Endothelial cell of umbilical vein (primary cell): Measurements from ENCODE around the gene GFPT1. TPM values are rescaled to one million over a fixed set of nuclear protein-coding genes. Genes with fewer than 3 reads are reported as not detected.

Experiments
- BruUV-seq: library from RNA; stranded (reverse); fragments of 400-500 nt; replicated peaks from 2 replicates; lab custom pipeline; 2021; lab: Mats Ljungman, UMichigan
- CTCF ChIA-PET: fragments of 300-600, 350-600 bp; sonication (Branson Sonifier 250); formaldehyde crosslinking; loops from one replicate; lab custom pipeline; 2021; ENCODE audit warnings: antibody characterized with exemption, inconsistent platforms; lab: Charles Lee
- POLR2A ChIA-PET: fragments of 300-600, 350-600 bp; sonication (Branson Sonifier 250); formaldehyde crosslinking; loops from one replicate; lab custom pipeline; 2021; ENCODE audit warnings: antibody characterized with exemption, inconsistent platforms; lab: Charles Lee
- DNase-seq: peaks from one replicate; pipeline ENCODE4 v3.0.0-alpha.2; 2011; ENCODE audit warnings: low read depth, low spot score
- FAIRE-seq: peaks from 2 replicates; lab custom pipeline; 2011; peaks lifted over from hg19 to GRCh38; lab: Jason Lieb, UNC
- H2AFZ ChIP-seq: 2 replicates; pipeline ENCODE4 v1.6.0; 2012; ENCODE audit warnings: low read depth, low read length, control low read depth, inconsistent platforms
- H3K27ac ChIP-seq: 2 replicates; pipeline ENCODE4 v1.5.1; 2011; ENCODE audit warnings: low read depth, mild to moderate bottlenecking, control low read depth, low read length, moderate library complexity; ENCODE audit not compliant: insufficient read depth
- H3K27me3 ChIP-seq, 2 experiments: 2 replicates each; pipeline versions ENCODE4 v1.6.0 to v1.6.1; 2011; ENCODE audit warnings: low read length in 2 of 2, mixed read lengths in 1 of 2; ENCODE audit not compliant: control insufficient read depth in 2 of 2, insufficient read depth in 2 of 2
- H3K36me3 ChIP-seq, 2 experiments: 2 replicates in 1 of 2; 3 replicates in 1 of 2; pipeline ENCODE4 v1.5.1; 2011; ENCODE audit warnings: low read length in 2 of 2, mild to moderate bottlenecking in 1 of 2, moderate library complexity in 1 of 2; ENCODE audit not compliant: control insufficient read depth in 2 of 2, insufficient read depth in 2 of 2; ENCODE audit errors: extremely low read depth in 1 of 2
- H3K4me1 ChIP-seq: 3 replicates; pipeline ENCODE4 v1.5.1; 2011; ENCODE audit warnings: mild to moderate bottlenecking, low read length; ENCODE audit not compliant: control insufficient read depth, insufficient read depth; ENCODE audit errors: extremely low read depth
- H3K4me2 ChIP-seq: 2 replicates; pipeline ENCODE4 v1.6.1; 2011; ENCODE audit warnings: low read length, control low read depth, mixed read lengths; ENCODE audit not compliant: insufficient read depth
- H3K4me3 ChIP-seq, 3 experiments: fragments of 200-600 bp in 1 of 3; sonication (generic), shearing (Covaris generic) in 1 of 3; replicated peaks in 1 of 3; 2 replicates each; pipeline ENCODE4 v1.5.1; 2011 to 2016; ENCODE audit warnings: control low read depth in 3 of 3, low read length in 3 of 3, mild to moderate bottlenecking in 2 of 3, inconsistent platforms in 1 of 3, low read depth in 1 of 3, moderate library complexity in 1 of 3; ENCODE audit not compliant: insufficient read depth in 1 of 3
- H3K79me2 ChIP-seq: 2 replicates; pipeline ENCODE4 v1.6.0; 2012; ENCODE audit warnings: low read length, inconsistent platforms; ENCODE audit not compliant: control insufficient read depth, insufficient read depth
- H3K9ac ChIP-seq: replicated peaks from 2 replicates; pipeline ENCODE3; 2011; ENCODE audit warnings: low read length, control low read depth; ENCODE audit not compliant: insufficient read depth; ENCODE audit errors: extremely low read depth
- H3K9me1 ChIP-seq: replicated peaks from 3 replicates; pipeline ENCODE4 v1.6.0; 2011; ENCODE audit warnings: mild to moderate bottlenecking, low read length; ENCODE audit not compliant: control insufficient read depth, insufficient read depth; ENCODE audit errors: extremely low read depth
- H3K9me3 ChIP-seq: replicated peaks from 2 replicates; pipeline ENCODE4 v1.5.1; 2012; ENCODE audit warnings: low read length, inconsistent platforms; ENCODE audit not compliant: control insufficient read depth, insufficient read depth
- H4K20me1 ChIP-seq: replicated peaks from 2 replicates; pipeline ENCODE3; 2011; ENCODE audit warnings: mild to moderate bottlenecking, low read length; ENCODE audit not compliant: control insufficient read depth, insufficient read depth; ENCODE audit errors: extremely low read depth
- CTCF ChIP-seq, 2 donors: IDR thresholded peaks; 1 replicate in 1 of 2; 2 replicates in 1 of 2; pipeline ENCODE4 v1.5.1; 2011; ENCODE audit warnings: low read length in 2 of 2, mild to moderate bottlenecking in 2 of 2, moderate library complexity in 2 of 2, control low read depth in 1 of 2, inconsistent platforms in 1 of 2, low read depth in 1 of 2; ENCODE audit not compliant: insufficient read depth in 1 of 2; ENCODE audit errors: extremely low read depth in 1 of 2
- EZH2 ChIP-seq: IDR thresholded peaks from 2 replicates; pipeline ENCODE4 v1.6.1; 2012; ENCODE audit warnings: borderline replicate concordance, low read depth, mild to moderate bottlenecking, moderate library complexity, low read length, inconsistent platforms; ENCODE audit not compliant: severe bottlenecking
- FOS ChIP-seq: IDR thresholded peaks from 2 replicates; pipeline ENCODE4 v1.6.1; 2011; ENCODE audit warnings: mild to moderate bottlenecking, low read length, moderate library complexity, borderline replicate concordance; ENCODE audit not compliant: insufficient read depth
- GATA2 ChIP-seq: IDR thresholded peaks from 2 replicates; pipeline ENCODE4 v1.7.0; 2011; ENCODE audit warnings: low read depth, mild to moderate bottlenecking, moderate library complexity, mixed read lengths, low read length; ENCODE audit not compliant: insufficient read length, insufficient read depth
- JUN ChIP-seq: IDR thresholded peaks from 2 replicates; pipeline ENCODE4 v1.6.1; 2011; ENCODE audit warnings: borderline replicate concordance, low read depth; ENCODE audit not compliant: insufficient read length, insufficient read depth
- MAX ChIP-seq: IDR thresholded peaks from 2 replicates; pipeline ENCODE4 v1.6.1; 2011; ENCODE audit not compliant: insufficient read depth, insufficient read length
- MYC ChIP-seq: IDR thresholded peaks from one replicate; pipeline ENCODE4 v1.6.1; 2011; ENCODE audit warnings: mild to moderate bottlenecking, low read depth, low read length
- POLR2A ChIP-seq: IDR thresholded peaks from 2 replicates; pipeline ENCODE4 v1.6.1; 2012; ENCODE audit warnings: low read depth, mild to moderate bottlenecking, control low read depth, low read length
- POLR2AphosphoS5 ChIP-seq: IDR thresholded peaks from 2 replicates; pipeline ENCODE4 v1.6.1; 2012; ENCODE audit warnings: low read depth, mild to moderate bottlenecking, control low read depth, low read length, moderate library complexity; ENCODE audit not compliant: insufficient read depth
- dilution Hi-C: fragments of 300-500 bp; cut with MboI; formaldehyde crosslinking; loops from one replicate; pipeline ENCODE4 v1.15.0; 2019; ENCODE audit warnings: low sequenced_read_pairs; ENCODE audit not compliant: extremely low pct_ligation_motif_present
- intact Hi-C: fragments of 100-400 bp; cut with micrococcal nuclease; formaldehyde crosslinking; loops from one replicate; pipeline ENCODE4 v1.10.0; 2022
- polyA plus RNA-seq, 4 experiments: library from polyadenylated mRNA; depleted of rRNA in 3 of 4; stranded (reverse) in 3 of 4; unstranded in 1 of 4; fragments of >200 nt; gene quantifications; 2 replicates each; pipeline versions ENCODE4 v1.2.1 to v1.2.3, GENCODE V29; 2011 to 2012; ENCODE audit warnings: missing spikeins in 1 of 4
- total RNA-seq: library from RNA; stranded (reverse); gene quantifications from 2 replicates; pipeline ENCODE4 v1.2.3, GENCODE V29; 2021

The GFPT1 gene
- total and polyA plus RNA-seq, 2 donors (not counting 3 experiments of a cell fraction or from before 2014, with no cell fraction given) = 8.8 to 38.7 TPM

GRCh38 chr2:69311024-69311416 lies 76.0 kb downstream of the GFPT1 start:
- no peaks in the 10 kb centered on the region for H3K27me3 ChIP-seq
- intact Hi-C loops (no loop called here), dilution Hi-C loops (no loop called here)
- H3K4me3 ChIP-seq = no peak overlapping the region
- H3K9me3 ChIP-seq = no peaks in the 10 kb centered on the region
- no TSS peak for BruUV-seq
- ChIA-PET POLR2A (no interaction called here), CTCF (interaction anchor here (1.8 kb wide), 1 partner anchor 285 kb away, joined by 6 read pairs; no protein-coding TSS in a partner anchor)
- no peak overlapping the region for H3K9ac ChIP-seq
- H3K9me1 ChIP-seq = no peaks in the 10 kb centered on the region
- TF ChIP-seq MAX = no peak
- TF ChIP-seq MYC = no peak
- TF ChIP-seq EZH2 = no peak
- TF ChIP-seq CTCF (IDR thresholded peaks at IDR 0.05; ENCODE audit: extremely low read depth in 1 of 2, insufficient read depth in 1 of 2, low read depth in 1 of 2, low read length in 2 of 2) = no peak
- no peak for TF ChIP-seq POLR2AphosphoS5
- TF ChIP-seq FOS = no peak
- no peak for TF ChIP-seq GATA2
- no peak for TF ChIP-seq POLR2A
- TF ChIP-seq JUN = no peak
- H3K4me2 ChIP-seq = no peak overlapping the region
- no peak overlapping the region for H2AFZ ChIP-seq
- no peaks in the 10 kb centered on the region for H3K36me3 ChIP-seq
- DNase-seq = no peak
- no peaks in the 10 kb centered on the region for H4K20me1 ChIP-seq
- H3K79me2 ChIP-seq = no peaks in the 10 kb centered on the region
- H3K27ac ChIP-seq = no peak overlapping the region
- H3K4me1 ChIP-seq = peaks cover 6% of the 10 kb centered on the region
- no peak for FAIRE-seq
